GM23248 (cell line): ENCODE measurements around the gene SLC4A3. TPM values are rescaled to one million over a fixed set of nuclear protein-coding genes. Genes with fewer than 3 reads are reported as not detected.

Experiments
- DNase-seq: peaks from one replicate; pipeline ENCODE4 v3.0.0-alpha.2; 2015
- H2AFZ ChIP-seq: fragments of 200-600 bp; sonication (generic); 2 replicates; pipeline ENCODE4 v1.6.1; 2016; ENCODE audit warnings: antibody characterized with exemption
- H3F3A ChIP-seq: fragments of 200-600 bp; sonication (generic); 2 replicates; pipeline ENCODE4 v1.6.1; 2016; ENCODE audit warnings: mild to moderate bottlenecking, antibody characterized with exemption, mixed run types; ENCODE audit not compliant: insufficient read depth
- H3K27ac ChIP-seq: fragments of 200-600 bp; sonication (generic); 2 replicates; pipeline ENCODE4 v1.5.1; 2016; ENCODE audit warnings: mild to moderate bottlenecking
- H3K27me3 ChIP-seq: fragments of 200-600 bp; sonication (generic); replicated peaks from 2 replicates; pipeline ENCODE4 v1.6.1; 2016; ENCODE audit warnings: mild to moderate bottlenecking; ENCODE audit not compliant: insufficient read depth
- H3K36me3 ChIP-seq: fragments of 200-600 bp; sonication (generic); 2 replicates; pipeline ENCODE4 v1.6.1; 2016; ENCODE audit warnings: low read depth, mild to moderate bottlenecking
- H3K4me1 ChIP-seq: fragments of 200-600 bp; sonication (generic); 2 replicates; pipeline ENCODE4 v1.6.1; 2016; ENCODE audit warnings: mild to moderate bottlenecking; ENCODE audit not compliant: insufficient read depth
- H3K4me2 ChIP-seq: fragments of 200-600 bp; sonication (generic); one replicate; pipeline ENCODE4 v1.6.1; 2016; ENCODE audit warnings: mild to moderate bottlenecking; ENCODE audit not compliant: unreplicated experiment
- H3K4me3 ChIP-seq: fragments of 200-600 bp; sonication (generic); 2 replicates; pipeline ENCODE4 v1.5.1; 2016; ENCODE audit warnings: mild to moderate bottlenecking
- H3K79me2 ChIP-seq: fragments of 200-600 bp; sonication (generic); 2 replicates; pipeline ENCODE4 v1.6.1; 2016; ENCODE audit warnings: mild to moderate bottlenecking; ENCODE audit not compliant: insufficient read depth
- H3K9ac ChIP-seq: fragments of 200-600 bp; sonication (generic); 2 replicates; pipeline ENCODE4 v1.6.1; 2016; ENCODE audit warnings: mild to moderate bottlenecking
- H3K9me2 ChIP-seq: fragments of 200-600 bp; sonication (generic); 2 replicates; pipeline ENCODE4 v1.6.1; 2016; ENCODE audit warnings: mixed run types, mild to moderate bottlenecking, moderate library complexity; ENCODE audit not compliant: insufficient read depth
- H3K9me3 ChIP-seq: fragments of 200-600 bp; sonication (generic); one replicate; pipeline ENCODE4 v1.6.1; 2017; ENCODE audit warnings: low read depth
- H4K20me1 ChIP-seq: fragments of 200-600 bp; sonication (generic); 2 replicates; pipeline ENCODE4 v1.6.0; 2016; ENCODE audit not compliant: insufficient read depth
- EZH2 ChIP-seq: fragments of 200-600 bp; sonication (generic); IDR thresholded peaks from 2 replicates; pipeline ENCODE4 v1.6.1; 2018; ENCODE audit warnings: antibody characterized with exemption, mild to moderate bottlenecking; ENCODE audit not compliant: insufficient read depth, poor library complexity, severe bottlenecking
- EZH2phosphoT487 ChIP-seq: fragments of 200-600 bp; sonication (generic); IDR thresholded peaks from 2 replicates; pipeline ENCODE4 v1.6.1; 2018; ENCODE audit warnings: antibody characterized with exemption, moderate library complexity, mild to moderate bottlenecking, low read depth; ENCODE audit not compliant: insufficient read depth
- WGBS, 2 experiments: methylation state at CpG; one replicate each; pipeline ENCODE4 v1.1.6; 2015 to 2017; ENCODE audit warnings: low lambda C conversion rate in 2 of 2, low coverage in 1 of 2; ENCODE audit errors: missing lambda C conversion rate in 2 of 2; 5-methylcytosine and 5-hydroxymethylcytosine counted together
- in situ Hi-C: fragments of 300-500 bp; cut with MboI; formaldehyde crosslinking; loops from 2 replicates; pipeline ENCODE4 v1.15.0; 2020
- polyA plus RNA-seq: library from polyadenylated mRNA; unstranded; fragments of >200 nt; fragmentation: Nextera tagmentation; extraction: Ambion mirVana; gene quantifications from 2 replicates; pipeline ENCODE4 v1.2.1, GENCODE V29; 2016
- total RNA-seq: library from RNA; depleted of rRNA; stranded (reverse); fragments of >200 nt; shearing (Covaris generic); gene quantifications from 2 replicates; pipeline ENCODE4 v1.2.3, GENCODE V29; 2014

SLC4A3 gene
- total and polyA plus RNA-seq, 2 experiments from 2014 or later, result 0.54 to 0.79 TPM

GRCh38 chr2:219643084-219643473 lies 15.6 kb downstream of the SLC4A3 start:
- TF ChIP-seq EZH2 (no peak), EZH2phosphoT487 (no peak)
- Histone ChIP-seq H3K4me1 (peaks cover 17% of the 10 kb centered on the region), H3K36me3 (no peaks in the 10 kb centered on the region), H3F3A (no peaks in the 10 kb centered on the region; the same call in none of the 2 replicates), H3K9me3 (no peaks in the 10 kb centered on the region), H3K79me2 (no peaks in the 10 kb centered on the region), H3K9me2 (no peaks in the 10 kb centered on the region), H3K27ac (no peak overlapping the region), H3K4me2 (no peak overlapping the region), H4K20me1 (no peaks in the 10 kb centered on the region), H2AFZ (no peak overlapping the region), H3K27me3 (no peaks in the 10 kb centered on the region), H3K4me3 (no peak overlapping the region), H3K9ac (no peak overlapping the region)
- 68% methylated on average over 7 of the region's 7 CpGs for WGBS, 2 experiments
- in situ Hi-C loops, result no loop called here
- no peak for DNase-seq

GRCh38 chr2:219643788-219644398 lies 16.5 kb downstream of the SLC4A3 start:
- Histone ChIP-seq H3K36me3 (no peaks in the 10 kb centered on the region), H3K79me2 (no peaks in the 10 kb centered on the region), H3K9me3 (no peaks in the 10 kb centered on the region), H3K4me3 (no peak overlapping the region), H3K4me2 (no peak overlapping the region), H3K27ac (no peak overlapping the region), H3K27me3 (no peaks in the 10 kb centered on the region), H3K4me1 (peaks cover 17% of the 10 kb centered on the region), H3K9me2 (no peaks in the 10 kb centered on the region), H3K9ac (no peak overlapping the region), H4K20me1 (no peaks in the 10 kb centered on the region), H2AFZ (no peak overlapping the region), H3F3A (no peaks in the 10 kb centered on the region; the same call in none of the 2 replicates)
- in situ Hi-C loops, result no loop called here
- TF ChIP-seq EZH2 (no peak), EZH2phosphoT487 (no peak)
- WGBS, 2 experiments, result 94 to 97% methylated on average over 14 of the region's 14 CpGs
- no peak for DNase-seq

GRCh38 chr2:219644801-219645480 lies 17.5 kb downstream of the SLC4A3 start:
- no peak for DNase-seq
- Histone ChIP-seq H3K9ac (no peak overlapping the region), H3K4me2 (peak overlapping the region; percentile 52), H3K79me2 (no peaks in the 10 kb centered on the region), H3K4me3 (no peak overlapping the region), H4K20me1 (no peaks in the 10 kb centered on the region), H3K36me3 (no peaks in the 10 kb centered on the region), H3K27me3 (peaks cover 4% of the 10 kb centered on the region; the same call in 1 of the 2 replicates), H3K27ac (no peak overlapping the region), H3K9me2 (no peaks in the 10 kb centered on the region), H3K9me3 (no peaks in the 10 kb centered on the region), H3K4me1 (peaks cover 17% of the 10 kb centered on the region), H2AFZ (no peak overlapping the region), H3F3A (no peaks in the 10 kb centered on the region; the same call in none of the 2 replicates)
- 49 to 50% methylated on average over 17 of the region's 17 CpGs for WGBS, 2 experiments
- in situ Hi-C loops, result no loop called here
- TF ChIP-seq EZH2 (no peak), EZH2phosphoT487 (no peak)

- in situ Hi-C loops, result no loop called here
- Histone ChIP-seq H2AFZ (no peak overlapping the region), H3K4me1 (peaks cover 17% of the 10 kb centered on the region)
These were observed 18.4 kb downstream of the SLC4A3 start for GRCh38 chr2:219645631-219646527.

More at GRCh38 chr2:219645631-219646527, 18.4 kb downstream of the SLC4A3 start:
- H3K36me3 ChIP-seq, result no peaks in the 10 kb centered on the region
- H3F3A ChIP-seq, result no peaks in the 10 kb centered on the region; the same call in none of the 2 replicates
- H3K9me2 ChIP-seq, result no peaks in the 10 kb centered on the region
- no peaks in the 10 kb centered on the region for H4K20me1 ChIP-seq
- H3K27me3 ChIP-seq, result peaks cover 13% of the 10 kb centered on the region
- no peak overlapping the region for H3K27ac ChIP-seq
- DNase-seq, result peak; percentile 93
- H3K4me3 ChIP-seq, result no peak overlapping the region
- H3K4me2 ChIP-seq, result peak overlapping the region; percentile 52
- TF ChIP-seq EZH2, result no peak
- TF ChIP-seq EZH2phosphoT487, result no peak
- WGBS, 2 experiments, result 59 to 61% methylated on average over 8 to 12 of the region's 12 CpGs
- no peak overlapping the region for H3K9ac ChIP-seq
- H3K79me2 ChIP-seq, result no peaks in the 10 kb centered on the region
- no peaks in the 10 kb centered on the region for H3K9me3 ChIP-seq
